Astrocyte (in vitro differentiated cells and primary cell): ENCODE data around the gene FAF1. TPM values are rescaled to one million over a fixed set of nuclear protein-coding genes. Genes with fewer than 3 reads are reported as not detected.
"Not testable (repeated sequence)": the region's sequence is repeated elsewhere in the genome, so short reads cannot be mapped to it uniquely, and the experiment has no call there.

Experiments used
- DNase-seq: peaks from one replicate; pipeline ENCODE4 v3.0.0-alpha.2; 2010; ENCODE audit warnings: low read depth
- FAIRE-seq: peaks from 2 replicates; lab custom pipeline; 2011; peaks lifted over from hg19 to GRCh38; lab: Jason Lieb, UNC
- H2AFZ ChIP-seq: 2 replicates; pipeline ENCODE4 v1.6.0; 2012; ENCODE audit warnings: low read depth, low read length, inconsistent platforms
- H3K27ac ChIP-seq: 2 replicates; pipeline ENCODE4 v1.5.1; 2011; ENCODE audit warnings: low read depth, low read length, inconsistent platforms
- H3K27me3 ChIP-seq: 2 replicates; pipeline ENCODE4 v1.6.0; 2011; ENCODE audit warnings: low read length, inconsistent platforms; ENCODE audit not compliant: insufficient read depth
- H3K36me3 ChIP-seq: 2 replicates; pipeline ENCODE4 v1.5.1; 2011; ENCODE audit warnings: low read length, inconsistent platforms; ENCODE audit not compliant: insufficient read depth
- H3K4me1 ChIP-seq: 2 replicates; pipeline ENCODE4 v1.5.1; 2011; ENCODE audit warnings: low read length, inconsistent platforms; ENCODE audit not compliant: insufficient read depth
- H3K4me2 ChIP-seq: 2 replicates; pipeline ENCODE4 v1.6.0; 2012; ENCODE audit warnings: low read length, inconsistent platforms
- H3K4me3 ChIP-seq: 2 replicates; pipeline ENCODE4 v1.5.1; 2011; ENCODE audit warnings: low read depth, mild to moderate bottlenecking, low read length, inconsistent platforms; ENCODE audit not compliant: insufficient read depth
- H3K79me2 ChIP-seq: 2 replicates; pipeline ENCODE4 v1.6.0; 2012; ENCODE audit warnings: mild to moderate bottlenecking, low read length, inconsistent platforms; ENCODE audit not compliant: insufficient read depth
- H3K9ac ChIP-seq: 2 replicates; pipeline ENCODE4 v1.6.0; 2012; ENCODE audit warnings: mild to moderate bottlenecking, low read length, inconsistent platforms
- H3K9me3 ChIP-seq: 2 replicates; pipeline ENCODE4 v1.5.1; 2012; ENCODE audit warnings: low read depth, mild to moderate bottlenecking, low read length, inconsistent platforms; ENCODE audit not compliant: insufficient read depth
- H4K20me1 ChIP-seq: 2 replicates; pipeline ENCODE4 v1.6.0; 2012; ENCODE audit warnings: low read length, inconsistent platforms; ENCODE audit not compliant: insufficient read depth
- H3K27ac Mint-ChIP-seq: one replicate; pipeline ENCODE4 v1.8.0; 2021; ENCODE audit warnings: mild to moderate bottlenecking, mixed read lengths; ENCODE audit not compliant: unreplicated experiment
- H3K27me3 Mint-ChIP-seq: one replicate; pipeline ENCODE4 v1.8.0; 2021; ENCODE audit warnings: low read depth, mixed read lengths; ENCODE audit not compliant: unreplicated experiment
- H3K36me3 Mint-ChIP-seq: one replicate; pipeline ENCODE4 v1.8.0; 2021; ENCODE audit warnings: low read depth, mixed read lengths; ENCODE audit not compliant: unreplicated experiment
- H3K4me1 Mint-ChIP-seq: one replicate; pipeline ENCODE4 v1.8.0; 2021; ENCODE audit warnings: low read depth, mixed read lengths; ENCODE audit not compliant: unreplicated experiment
- H3K4me3 Mint-ChIP-seq: one replicate; pipeline ENCODE4 v1.8.0; 2021; ENCODE audit warnings: mild to moderate bottlenecking, moderate library complexity, mixed read lengths; ENCODE audit not compliant: unreplicated experiment
- H3K9me3 Mint-ChIP-seq: one replicate; pipeline ENCODE4 v1.8.0; 2021; ENCODE audit warnings: mild to moderate bottlenecking, mixed read lengths; ENCODE audit not compliant: unreplicated experiment
- EZH2 ChIP-seq: IDR thresholded peaks from 2 replicates; pipeline ENCODE4 v1.6.1; 2012; ENCODE audit warnings: mild to moderate bottlenecking, low read length, inconsistent platforms; ENCODE audit not compliant: insufficient read depth
- total RNA-seq: library from RNA; stranded (reverse); gene quantifications from 2 replicates; pipeline ENCODE4 v1.2.1, GENCODE V29; 2021
- TF ChIP-seq, protein P1 (sequence below): IDR thresholded peaks from 2 replicates; pipeline ENCODE4 v1.5.1; 2011; ENCODE audit warnings: low read depth, mild to moderate bottlenecking, inconsistent platforms, low read length, moderate library complexity; ENCODE audit not compliant: insufficient read depth

Gene FAF1
- total RNA-seq, 1 donor from 2014 or later = 35.4 TPM

DNA sequence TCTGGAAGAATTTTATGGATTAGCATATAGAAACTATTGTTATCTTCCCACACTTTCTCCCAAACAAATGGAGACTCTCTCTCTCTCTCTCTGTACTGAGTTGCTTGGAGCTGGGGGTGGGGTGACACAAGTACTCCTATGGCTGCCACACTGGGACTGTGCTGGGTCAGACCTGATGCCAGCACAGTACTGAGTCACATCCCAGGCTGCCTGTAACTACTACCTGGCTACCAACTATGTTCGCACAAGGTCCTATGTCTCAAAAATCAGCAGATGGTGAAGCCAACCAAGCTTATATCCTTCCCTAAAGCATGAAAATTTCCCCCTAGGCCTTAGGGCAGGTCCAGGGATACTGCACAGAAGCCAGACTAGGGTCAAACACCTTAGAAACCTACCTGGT lies 66.6 kb downstream of the FAF1 start:
- H3K9ac ChIP-seq = no peak overlapping the region
- no peaks in the 10 kb centered on the region for H3K4me1 ChIP-seq
- no peaks in the 10 kb centered on the region for H3K27me3 ChIP-seq
- no peak overlapping the region for H3K4me3 ChIP-seq
- H3K9me3 ChIP-seq = no peaks in the 10 kb centered on the region
- H4K20me1 ChIP-seq = peaks cover 33% of the 10 kb centered on the region
- H3K27me3 Mint-ChIP-seq = no peaks in the 10 kb centered on the region
- no peak overlapping the region for H3K27ac Mint-ChIP-seq
- no peak for DNase-seq
- no peaks in the 10 kb centered on the region for H3K36me3 ChIP-seq
- peaks cover 9% of the 10 kb centered on the region for H3K9me3 Mint-ChIP-seq
- no peak overlapping the region for H3K4me3 Mint-ChIP-seq
- H3K79me2 ChIP-seq = peaks cover 44% of the 10 kb centered on the region
- no peak for FAIRE-seq
- no peak overlapping the region for H3K4me2 ChIP-seq
- H3K4me1 Mint-ChIP-seq = peaks cover 2% of the 10 kb centered on the region
- H3K36me3 Mint-ChIP-seq = peaks cover 7% of the 10 kb centered on the region
- TF ChIP-seq EZH2 = no peak
- TF ChIP-seq, protein P1, sequence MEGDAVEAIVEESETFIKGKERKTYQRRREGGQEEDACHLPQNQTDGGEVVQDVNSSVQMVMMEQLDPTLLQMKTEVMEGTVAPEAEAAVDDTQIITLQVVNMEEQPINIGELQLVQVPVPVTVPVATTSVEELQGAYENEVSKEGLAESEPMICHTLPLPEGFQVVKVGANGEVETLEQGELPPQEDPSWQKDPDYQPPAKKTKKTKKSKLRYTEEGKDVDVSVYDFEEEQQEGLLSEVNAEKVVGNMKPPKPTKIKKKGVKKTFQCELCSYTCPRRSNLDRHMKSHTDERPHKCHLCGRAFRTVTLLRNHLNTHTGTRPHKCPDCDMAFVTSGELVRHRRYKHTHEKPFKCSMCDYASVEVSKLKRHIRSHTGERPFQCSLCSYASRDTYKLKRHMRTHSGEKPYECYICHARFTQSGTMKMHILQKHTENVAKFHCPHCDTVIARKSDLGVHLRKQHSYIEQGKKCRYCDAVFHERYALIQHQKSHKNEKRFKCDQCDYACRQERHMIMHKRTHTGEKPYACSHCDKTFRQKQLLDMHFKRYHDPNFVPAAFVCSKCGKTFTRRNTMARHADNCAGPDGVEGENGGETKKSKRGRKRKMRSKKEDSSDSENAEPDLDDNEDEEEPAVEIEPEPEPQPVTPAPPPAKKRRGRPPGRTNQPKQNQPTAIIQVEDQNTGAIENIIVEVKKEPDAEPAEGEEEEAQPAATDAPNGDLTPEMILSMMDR = no peak
- no peak overlapping the region for H3K27ac ChIP-seq
- no peak overlapping the region for H2AFZ ChIP-seq

DNA sequence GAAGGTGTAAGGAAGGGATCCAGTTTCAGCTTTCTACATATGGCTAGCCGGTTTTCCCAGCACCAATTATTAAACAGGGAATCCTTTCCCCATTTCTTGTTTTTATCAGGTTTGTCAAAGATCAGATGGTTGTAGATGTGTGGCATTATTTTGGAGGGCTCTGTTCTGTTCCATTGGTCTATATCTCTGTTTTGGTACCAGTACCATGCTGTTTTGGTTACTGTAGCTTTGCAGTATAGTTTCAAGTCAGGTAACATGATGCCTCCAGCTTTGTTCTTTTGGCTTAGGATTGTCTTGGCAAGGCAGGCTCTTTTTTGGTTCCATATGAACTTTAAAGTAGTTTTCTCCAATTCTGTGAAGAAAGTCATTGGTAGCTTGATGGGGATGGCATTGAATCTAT lies 72.5 kb downstream of the FAF1 start:
- FAIRE-seq, H3K36me3 ChIP-seq, H3K9ac ChIP-seq, H3K27me3 Mint-ChIP-seq, H3K4me1 Mint-ChIP-seq, H3K79me2 ChIP-seq, H3K4me2 ChIP-seq, H3K27ac Mint-ChIP-seq, H3K4me3 Mint-ChIP-seq, H3K27me3 ChIP-seq, H3K36me3 Mint-ChIP-seq, H3K9me3 ChIP-seq, H3K27ac ChIP-seq, H4K20me1 ChIP-seq, H3K4me3 ChIP-seq, H2AFZ ChIP-seq, DNase-seq, H3K4me1 ChIP-seq: not testable (repeated sequence)
- peaks cover 10% of the 10 kb centered on the region for H3K9me3 Mint-ChIP-seq

GRCh38 chr1:50880373-50880772 lies 79.7 kb downstream of the FAF1 start:
- H3K9ac ChIP-seq = no peak overlapping the region
- H3K9me3 ChIP-seq = no peaks in the 10 kb centered on the region
- H3K36me3 Mint-ChIP-seq = no peaks in the 10 kb centered on the region
- TF ChIP-seq EZH2 = no peak
- TF ChIP-seq, protein P1 = no peak
- peaks cover 15% of the 10 kb centered on the region for H4K20me1 ChIP-seq
- peaks cover 33% of the 10 kb centered on the region for H3K79me2 ChIP-seq
- H3K36me3 ChIP-seq = no peaks in the 10 kb centered on the region
- H3K27me3 ChIP-seq = no peaks in the 10 kb centered on the region
- H3K4me3 Mint-ChIP-seq = no peak overlapping the region
- H3K4me3 ChIP-seq = no peak overlapping the region
- no peak for FAIRE-seq
- H3K4me2 ChIP-seq = no peak overlapping the region
- no peaks in the 10 kb centered on the region for H3K9me3 Mint-ChIP-seq
- H3K27ac Mint-ChIP-seq = no peak overlapping the region
- no peaks in the 10 kb centered on the region for H3K4me1 Mint-ChIP-seq
- no peaks in the 10 kb centered on the region for H3K27me3 Mint-ChIP-seq
- H3K27ac ChIP-seq = no peak overlapping the region
- no peak for DNase-seq
- H3K4me1 ChIP-seq = no peaks in the 10 kb centered on the region
- H2AFZ ChIP-seq = no peak overlapping the region
